Fibroblast of pulmonary artery (primary cell): ENCODE results near the gene MRAP2.
A peak's percentile ranks its signal among the peaks of the same experiment; 100 is the strongest.

Experiments used
- DNase-seq: peaks from one replicate; pipeline ENCODE4 v3.0.0-alpha.2; 2010; ENCODE audit warnings: low read depth
- H3K4me3 ChIP-seq: replicated peaks from 2 replicates; pipeline ENCODE4 v1.5.1; 2011; ENCODE audit warnings: low read depth, mild to moderate bottlenecking, control low read depth, low read length, moderate library complexity
- CTCF ChIP-seq: IDR thresholded peaks from 2 replicates; pipeline ENCODE4 v1.5.1; 2011; ENCODE audit warnings: mild to moderate bottlenecking, control low read depth, low read length, inconsistent platforms; ENCODE audit errors: missing control alignments

The MRAP2 gene

GRCh38 chr6:84086056-84086455 lies 52.5 kb downstream of the MRAP2 start:
- H3K4me3 ChIP-seq, result no peak overlapping the region
- DNase-seq, result no peak
- TF ChIP-seq CTCF, result no peak

GRCh38 chr6:84086545-84087429 lies 53.2 kb downstream of the MRAP2 start:
- no peak overlapping the region for H3K4me3 ChIP-seq
- DNase-seq, result no peak
- TF ChIP-seq CTCF, result no peak

GRCh38 chr6:84089081-84089480 lies 55.5 kb downstream of the MRAP2 start:
- H3K4me3 ChIP-seq, result no peak overlapping the region
- TF ChIP-seq CTCF, result no peak
- DNase-seq, result no peak

GRCh38 chr6:84089552-84089951 lies 56.0 kb downstream of the MRAP2 start:
- TF ChIP-seq CTCF, result no peak
- no peak overlapping the region for H3K4me3 ChIP-seq
- no peak for DNase-seq

- DNase-seq, result peak; percentile 36
- no peak for TF ChIP-seq CTCF
- H3K4me3 ChIP-seq, result no peak overlapping the region
Measured at GRCh38 chr6:84093441-84094435, 60.2 kb downstream of the MRAP2 start.

GRCh38 chr6:84095156-84095555 lies 61.6 kb downstream of the MRAP2 start:
- DNase-seq, result no peak
- TF ChIP-seq CTCF, result no peak
- H3K4me3 ChIP-seq, result no peak overlapping the region
